SK-N-SH treated with all-trans-retinoic acid at 6 μM for 48 hours (cell line): ENCODE data around the gene KIAA1755.

Experiments used
- GLIS3 ChIP-seq: fragments of 250-450 bp; sonication (Bioruptor Pico); IDR thresholded peaks from 2 replicates; pipeline ENCODE4 v1.5.0; 2020; ENCODE audit warnings: mild to moderate bottlenecking, moderate library complexity
- PPARA ChIP-seq: fragments of 250-450 bp; sonication (Bioruptor Pico); IDR thresholded peaks from 2 replicates; pipeline ENCODE4 v1.5.0; 2020; ENCODE audit warnings: mild to moderate bottlenecking, borderline replicate concordance
- TCF4 ChIP-seq: fragments of 250-450 bp; sonication (Bioruptor Pico); IDR thresholded peaks from 2 replicates; pipeline ENCODE4 v1.8.0; 2021; ENCODE audit warnings: mild to moderate bottlenecking, moderate library complexity, borderline replicate concordance
- TOX ChIP-seq: fragments of 250-450 bp; sonication (Bioruptor Pico); IDR thresholded peaks from 2 replicates; pipeline ENCODE4 v1.8.0; 2021; ENCODE audit warnings: mild to moderate bottlenecking, moderate library complexity, borderline replicate concordance
- ZC3H10 ChIP-seq: fragments of 250-450 bp; sonication (Bioruptor Pico); IDR thresholded peaks from 2 replicates; pipeline ENCODE4 v1.5.1; 2021; ENCODE audit warnings: mild to moderate bottlenecking, moderate library complexity
- ZNF8 ChIP-seq: fragments of 450-650 bp; formaldehyde crosslinking; IDR thresholded peaks from 2 replicates; pipeline ENCODE4 v1.5.0; 2020; ENCODE audit warnings: mild to moderate bottlenecking, moderate library complexity
- TF ChIP-seq, protein P1 (sequence below): fragments of 250-450 bp; sonication (Bioruptor Pico); IDR thresholded peaks from 2 replicates; pipeline ENCODE4 v1.5.1; 2020; ENCODE audit warnings: low read depth, mild to moderate bottlenecking, moderate library complexity
- TF ChIP-seq, protein P2 (sequence below): fragments of 250-450 bp; sonication (Bioruptor Pico); IDR thresholded peaks from 2 replicates; pipeline ENCODE4 v1.8.0; 2020; ENCODE audit warnings: mild to moderate bottlenecking, moderate library complexity, borderline replicate concordance

DNA sequence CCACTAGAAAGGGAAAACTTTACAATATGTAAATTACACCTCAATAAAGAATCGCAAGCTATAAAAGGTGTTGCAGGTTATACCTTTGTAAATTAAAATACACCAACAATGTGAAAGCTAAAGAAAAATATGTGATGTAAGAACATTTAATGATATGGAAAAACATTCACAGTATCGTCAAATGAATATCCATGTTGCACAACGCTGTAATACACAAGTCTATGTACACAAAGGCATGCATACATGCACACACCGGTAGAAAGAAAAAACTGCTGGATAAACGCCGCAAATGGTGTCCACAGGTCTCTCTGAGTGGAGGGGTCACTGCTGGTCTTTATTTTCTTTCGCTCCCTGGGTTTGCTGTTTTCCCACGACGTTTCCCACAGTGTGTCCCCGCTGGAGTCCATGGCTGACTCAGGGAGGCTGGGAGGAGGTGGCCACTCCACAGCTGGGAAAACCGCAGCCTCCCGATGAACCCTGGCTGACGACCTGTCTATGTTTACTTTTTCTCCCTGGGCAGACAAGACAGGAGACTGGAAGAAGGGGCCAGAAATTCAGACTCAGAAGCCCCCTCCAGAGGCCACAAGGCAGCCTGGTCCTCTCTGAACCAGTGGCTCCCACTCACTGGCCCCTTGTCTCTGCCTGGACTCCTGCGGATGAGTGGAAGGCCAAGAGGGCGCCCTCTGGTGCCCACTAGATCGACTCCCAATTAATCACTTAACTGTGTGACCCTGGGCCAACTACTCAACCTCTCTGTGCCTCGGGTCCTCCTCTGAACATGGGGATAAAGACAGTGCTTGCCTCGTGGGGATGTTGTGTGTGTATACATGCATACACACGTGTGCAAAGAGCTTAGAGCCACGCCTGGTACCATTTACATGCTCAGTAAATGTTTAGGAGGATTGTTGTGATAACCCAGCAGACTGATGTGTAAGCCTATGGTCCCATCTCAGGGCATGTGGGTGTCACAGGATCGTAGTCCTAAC is 30.6 kb upstream of the KIAA1755 start:
- TF ChIP-seq TOX (CRISPR knock-in tag): no peak
- TF ChIP-seq, protein P1, sequence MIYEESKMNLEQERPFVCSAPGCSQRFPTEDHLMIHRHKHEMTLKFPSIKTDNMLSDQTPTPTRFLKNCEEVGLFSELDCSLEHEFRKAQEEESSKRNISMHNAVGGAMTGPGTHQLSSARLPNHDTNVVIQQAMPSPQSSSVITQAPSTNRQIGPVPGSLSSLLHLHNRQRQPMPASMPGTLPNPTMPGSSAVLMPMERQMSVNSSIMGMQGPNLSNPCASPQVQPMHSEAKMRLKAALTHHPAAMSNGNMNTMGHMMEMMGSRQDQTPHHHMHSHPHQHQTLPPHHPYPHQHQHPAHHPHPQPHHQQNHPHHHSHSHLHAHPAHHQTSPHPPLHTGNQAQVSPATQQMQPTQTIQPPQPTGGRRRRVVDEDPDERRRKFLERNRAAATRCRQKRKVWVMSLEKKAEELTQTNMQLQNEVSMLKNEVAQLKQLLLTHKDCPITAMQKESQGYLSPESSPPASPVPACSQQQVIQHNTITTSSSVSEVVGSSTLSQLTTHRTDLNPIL (CRISPR knock-in tag): no peak
- TF ChIP-seq TCF4 (CRISPR knock-in tag): no peak
- no peak for TF ChIP-seq GLIS3 (CRISPR knock-in tag)
- TF ChIP-seq PPARA (CRISPR knock-in tag): no peak
- TF ChIP-seq, protein P2, sequence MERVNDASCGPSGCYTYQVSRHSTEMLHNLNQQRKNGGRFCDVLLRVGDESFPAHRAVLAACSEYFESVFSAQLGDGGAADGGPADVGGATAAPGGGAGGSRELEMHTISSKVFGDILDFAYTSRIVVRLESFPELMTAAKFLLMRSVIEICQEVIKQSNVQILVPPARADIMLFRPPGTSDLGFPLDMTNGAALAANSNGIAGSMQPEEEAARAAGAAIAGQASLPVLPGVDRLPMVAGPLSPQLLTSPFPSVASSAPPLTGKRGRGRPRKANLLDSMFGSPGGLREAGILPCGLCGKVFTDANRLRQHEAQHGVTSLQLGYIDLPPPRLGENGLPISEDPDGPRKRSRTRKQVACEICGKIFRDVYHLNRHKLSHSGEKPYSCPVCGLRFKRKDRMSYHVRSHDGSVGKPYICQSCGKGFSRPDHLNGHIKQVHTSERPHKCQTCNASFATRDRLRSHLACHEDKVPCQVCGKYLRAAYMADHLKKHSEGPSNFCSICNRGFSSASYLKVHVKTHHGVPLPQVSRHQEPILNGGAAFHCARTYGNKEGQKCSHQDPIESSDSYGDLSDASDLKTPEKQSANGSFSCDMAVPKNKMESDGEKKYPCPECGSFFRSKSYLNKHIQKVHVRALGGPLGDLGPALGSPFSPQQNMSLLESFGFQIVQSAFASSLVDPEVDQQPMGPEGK (CRISPR knock-in tag): no peak
- TF ChIP-seq ZC3H10 (CRISPR knock-in tag): no peak
- no peak for TF ChIP-seq ZNF8 (CRISPR knock-in tag)
